ENCODE data around the gene DBP.
A peak's percentile ranks its signal among the peaks of the same experiment; 100 is the strongest.
"Not testable (repeated sequence)": the region's sequence is repeated elsewhere in the genome, so short reads cannot be mapped to it uniquely, and the experiment has no call there.

DBP gene

DNA sequence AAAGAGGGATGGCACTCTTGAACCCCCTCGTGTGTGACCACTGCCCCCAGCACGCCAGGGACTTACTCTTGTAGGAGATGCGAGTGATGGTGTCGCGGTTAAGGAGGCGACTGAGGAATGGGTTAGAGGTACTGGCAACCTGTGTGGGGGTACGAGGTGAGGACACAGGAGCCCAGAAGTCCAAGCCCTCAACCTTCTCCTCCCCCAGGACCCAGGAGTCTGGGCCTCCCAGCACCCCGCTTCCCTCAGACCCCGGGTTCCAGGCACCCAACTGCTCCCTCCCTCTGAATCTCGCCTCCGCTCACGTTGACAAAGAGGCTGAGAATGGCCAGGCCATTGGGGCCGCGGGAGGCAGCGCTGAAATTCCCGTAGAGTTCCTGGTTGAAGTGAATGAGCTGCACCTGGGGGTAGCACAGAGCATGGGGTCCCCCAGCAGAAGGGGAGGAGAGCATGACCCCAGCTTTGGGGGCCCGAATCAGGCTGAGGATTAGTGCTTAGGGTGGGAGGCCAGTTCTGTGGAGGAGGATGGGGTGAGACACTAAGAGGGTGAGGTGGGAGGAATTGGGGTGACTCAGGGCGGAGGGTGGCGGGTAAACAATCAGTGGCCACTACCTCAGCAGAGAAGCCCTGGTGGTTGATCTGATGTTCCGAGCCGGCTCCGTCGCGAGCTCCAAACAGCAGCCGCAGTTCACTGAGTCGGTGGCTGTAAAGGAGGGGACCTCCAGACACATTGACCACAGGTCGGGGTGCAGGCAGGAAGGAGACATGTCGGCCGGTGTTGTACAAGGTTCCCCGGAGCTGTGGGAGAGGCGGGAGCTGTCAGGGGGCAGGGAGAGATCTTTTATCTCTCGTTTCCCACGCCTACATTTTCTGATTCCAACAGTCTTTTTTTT, 2.5 kb upstream of the DBP start:
- DNase-seq = no peak

- no peak for DNase-seq
These were observed 1.7 kb upstream of the DBP start for GRCh38 chr19:48638831-48639381.

DNA sequence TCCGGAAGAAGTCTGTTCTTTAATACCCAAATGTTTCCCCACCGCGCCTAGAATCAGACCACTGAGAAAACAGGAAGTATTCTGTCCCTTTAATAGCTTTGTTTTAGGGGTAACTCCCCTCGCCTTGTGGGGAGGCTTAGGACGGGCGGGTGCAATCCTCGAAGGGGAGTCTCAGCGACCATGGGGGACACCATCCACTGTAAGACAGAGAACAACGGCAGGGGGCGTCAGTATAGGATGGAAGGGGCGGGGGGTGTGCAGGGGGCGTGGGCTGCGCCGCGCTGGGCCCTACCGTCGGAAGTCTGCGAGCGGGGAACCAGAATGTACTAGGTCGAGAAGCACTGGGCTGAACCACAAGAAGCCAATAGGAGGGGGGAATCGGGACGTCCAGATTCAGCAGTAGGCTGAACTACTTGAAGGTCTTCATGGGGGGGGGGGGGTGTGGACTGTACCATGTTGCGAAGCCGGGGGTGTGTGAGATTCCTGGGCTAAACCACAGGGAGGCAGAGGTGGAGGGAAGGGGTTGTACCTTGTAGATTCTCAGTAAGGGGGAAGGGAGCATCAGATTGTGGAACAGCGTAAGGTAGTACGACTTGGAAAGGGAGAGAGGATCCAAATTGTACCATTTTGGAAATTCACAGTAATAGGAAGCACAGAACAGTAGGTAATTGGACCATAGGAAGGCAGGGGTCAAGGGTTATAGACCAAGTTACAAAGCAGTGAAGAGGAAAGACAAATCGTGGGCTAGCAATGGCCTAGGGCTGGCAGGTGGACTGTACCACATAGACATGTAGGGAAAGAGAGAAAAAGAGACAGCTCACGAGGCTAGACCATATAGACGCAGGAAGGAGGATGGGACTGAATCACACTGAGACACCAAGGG, 1.0 kb upstream of the DBP start:
- DNase-seq = peak; percentile 87

- DNase-seq = peak; percentile 98
These were observed 319 bp upstream of the DBP start for GRCh38 chr19:48637449-48637947.

DNA sequence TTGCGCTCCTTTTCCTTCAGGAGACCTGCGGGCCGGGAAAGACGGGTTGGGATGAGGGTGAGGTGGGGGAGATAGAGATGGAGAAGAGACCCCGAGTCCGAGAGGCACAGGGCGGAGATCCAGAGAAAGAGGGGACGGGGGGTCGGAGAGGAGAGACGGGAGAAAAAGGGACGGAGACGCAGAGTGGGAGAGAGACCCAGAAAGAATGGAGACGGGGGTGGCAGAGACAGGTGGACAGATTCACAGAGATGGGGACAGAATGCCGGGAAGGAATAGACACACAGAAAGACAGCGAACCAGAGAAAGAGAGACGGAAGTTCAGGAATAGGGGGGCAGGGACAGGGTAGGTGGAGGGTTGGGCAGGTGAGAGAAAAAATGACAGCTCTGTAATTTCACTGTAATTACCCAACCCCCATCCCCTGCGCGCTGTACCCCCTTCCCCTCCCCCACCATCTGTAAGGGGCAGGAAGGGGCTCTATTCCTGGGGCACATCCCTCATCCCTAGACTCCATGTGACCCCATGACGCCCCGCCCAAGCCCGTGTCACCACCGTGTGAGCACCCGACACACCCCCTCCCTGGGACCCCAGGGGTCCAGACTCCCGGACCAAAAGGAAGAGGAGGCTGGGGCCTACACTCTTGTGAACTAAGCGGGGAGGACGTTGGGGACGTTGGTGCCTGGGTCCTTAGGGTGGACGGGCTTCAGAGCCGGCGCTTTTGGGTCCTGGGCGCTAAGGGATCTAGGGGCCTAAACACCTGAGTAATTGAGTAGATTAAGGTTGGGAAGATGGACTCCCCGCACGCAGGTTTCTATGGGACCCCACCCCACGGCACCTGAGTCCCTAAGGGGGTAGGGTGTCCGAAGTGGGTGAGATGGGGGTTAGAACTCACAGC, 967 bp downstream of the DBP start:
- DNase-seq = no peak

DNA sequence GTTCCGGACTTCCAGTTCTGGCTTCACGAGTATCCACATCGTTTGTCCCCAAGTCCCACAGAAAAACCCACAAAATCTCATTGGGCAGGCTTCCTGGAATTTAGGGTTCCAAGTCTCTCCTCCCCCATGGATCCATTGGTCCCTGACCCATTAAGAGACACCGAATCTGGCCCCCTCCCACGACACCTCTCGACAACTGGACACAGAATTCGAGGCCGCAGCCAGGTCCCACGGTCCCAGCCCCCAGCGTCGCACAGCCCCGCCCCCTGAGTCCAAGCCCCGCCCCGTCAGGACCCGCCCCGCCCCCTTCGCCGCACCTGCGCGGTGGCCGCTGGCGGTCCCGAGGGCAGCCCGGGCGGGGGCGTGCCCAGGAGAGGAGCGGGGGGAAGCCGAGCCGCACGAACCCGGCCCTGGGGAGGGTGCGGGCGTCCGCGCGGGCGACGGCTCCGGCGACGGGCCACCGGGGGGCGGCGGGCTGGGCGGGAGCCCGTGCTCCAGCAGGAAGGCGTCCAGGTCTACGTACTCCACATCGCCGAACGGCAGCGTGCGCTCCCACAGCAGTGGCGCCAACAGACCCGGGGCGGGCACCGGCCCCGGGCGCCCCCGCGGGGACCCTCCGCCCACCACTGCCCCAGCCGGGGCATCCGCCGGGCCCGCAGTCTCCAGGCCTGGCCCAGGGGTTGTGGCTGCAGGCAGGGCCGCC, 1.8 kb downstream of the DBP start:
- peak; percentile 71 for DNase-seq

DNA sequence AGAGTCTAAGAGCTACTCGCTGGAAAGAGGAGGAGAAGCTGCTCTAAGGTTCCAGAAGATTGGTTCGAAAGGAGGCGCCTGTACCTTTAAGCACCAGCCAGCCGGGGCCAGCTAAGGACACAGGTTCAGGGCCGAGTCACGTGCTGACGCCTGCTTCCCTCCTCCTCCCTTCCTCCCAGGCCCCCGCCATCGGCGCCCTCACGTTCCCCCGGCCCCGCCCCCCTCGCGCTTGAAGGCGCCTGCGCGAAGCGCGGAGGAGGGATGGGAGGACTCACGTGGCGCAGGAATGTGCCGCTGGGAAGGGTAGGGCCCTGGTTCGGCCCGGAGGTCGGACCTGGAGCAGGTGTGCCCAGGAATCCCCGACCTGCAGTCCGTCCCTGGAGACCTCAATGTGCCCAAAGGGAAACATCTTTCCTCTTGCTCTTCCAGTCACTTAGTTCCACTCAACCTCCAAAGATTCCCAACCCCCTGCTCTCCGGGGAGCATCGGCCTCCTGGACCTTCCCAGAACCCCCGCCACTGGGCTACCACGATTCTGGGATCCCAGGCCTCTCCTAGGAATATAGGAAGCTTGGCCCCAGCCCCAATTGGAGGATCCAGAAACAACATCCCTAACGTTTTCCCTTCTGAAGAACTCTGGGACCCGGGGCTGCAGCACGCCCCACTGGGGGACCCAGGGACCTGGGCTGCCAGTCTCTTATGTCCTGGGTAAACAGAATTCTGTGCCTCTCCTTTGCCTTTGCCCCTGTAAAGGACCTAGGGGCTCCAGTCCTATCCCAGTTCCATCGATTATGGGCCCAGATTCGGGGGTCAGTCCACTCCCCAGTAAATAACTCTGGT, 2.5 kb downstream of the DBP start:
- peak; percentile 94 for DNase-seq

DNA sequence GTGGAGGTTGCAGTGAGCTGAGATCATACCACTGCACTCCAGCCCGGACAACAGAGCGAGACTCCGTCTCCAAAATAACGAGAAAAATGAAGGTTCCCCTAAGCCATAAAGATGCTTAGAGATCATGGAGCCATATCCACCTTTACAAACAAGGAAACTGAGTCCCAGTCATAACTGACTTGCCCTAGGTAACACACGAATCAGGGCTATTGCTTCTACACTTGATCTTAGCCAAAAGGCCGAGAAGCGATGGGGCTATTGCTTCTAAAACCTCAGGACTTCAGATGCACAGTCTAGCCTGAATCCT, 3.2 kb downstream of the DBP start:
- no peak for DNase-seq

DNA sequence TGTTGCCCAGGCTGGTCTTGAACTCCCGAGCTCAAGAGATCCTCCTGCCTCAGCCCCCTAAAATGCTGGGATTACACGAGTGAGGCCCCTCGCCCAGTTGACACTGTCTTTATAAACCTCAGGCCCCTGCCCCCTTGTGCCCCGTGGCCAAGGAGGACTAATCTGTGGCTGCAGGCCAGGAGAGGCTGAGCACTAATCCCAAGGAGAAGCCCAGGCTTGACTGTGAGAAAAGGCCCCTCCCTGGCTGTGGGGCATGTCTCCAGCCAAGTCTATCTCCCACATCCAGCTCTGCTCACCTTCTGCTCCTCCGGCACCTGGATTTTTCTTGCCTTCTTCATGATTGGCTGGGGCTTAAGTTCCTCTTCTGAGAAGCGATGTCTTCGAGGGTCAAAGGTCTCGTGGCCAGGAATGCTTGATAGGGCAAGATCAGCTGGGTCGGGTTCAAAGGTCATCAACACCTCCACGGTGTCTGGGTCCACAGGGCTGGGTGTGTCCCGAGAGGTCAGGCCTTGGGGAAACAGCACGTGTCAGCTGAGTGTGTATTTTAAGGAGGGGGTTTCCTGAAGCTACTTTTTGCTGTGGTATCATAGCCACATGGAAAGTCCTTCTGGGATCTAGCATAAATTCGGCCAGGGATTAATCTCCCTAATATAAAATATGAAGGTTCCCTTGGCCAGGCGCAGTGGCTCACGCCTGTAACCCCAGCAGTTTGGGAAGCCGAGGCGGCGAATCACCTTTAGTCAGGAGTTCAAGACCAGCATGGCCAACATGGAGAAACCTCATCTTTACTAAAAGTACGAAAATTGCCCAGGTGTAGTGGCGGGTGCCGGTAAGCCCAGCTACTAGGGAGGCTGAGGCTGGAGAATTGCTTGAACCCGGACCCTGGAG, 3.8 kb downstream of the DBP start:
- DNase-seq = no peak

- DNase-seq = no peak
These were observed 4.5 kb downstream of the DBP start for GRCh38 chr19:48632692-48633147.

DNA sequence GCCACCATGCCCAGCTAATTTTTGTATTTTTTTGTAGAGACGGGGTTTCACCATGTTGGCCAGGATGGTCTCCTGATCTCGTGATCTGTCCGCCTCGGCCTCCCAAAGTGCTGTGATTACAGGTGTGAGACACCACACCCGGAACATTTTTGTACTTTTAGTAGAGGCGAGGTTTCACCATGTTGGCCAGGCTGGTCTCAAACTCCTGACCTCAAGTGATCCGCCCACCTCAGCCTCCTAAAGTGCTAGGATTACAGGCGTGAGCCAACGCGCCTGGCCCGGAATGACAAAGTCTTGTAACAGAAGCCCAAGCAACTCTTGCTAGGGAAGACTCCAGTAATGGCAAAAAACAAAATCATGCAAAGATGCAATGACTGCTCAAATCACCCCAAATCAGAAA, 4.9 kb downstream of the DBP start:
- not testable (repeated sequence) for DNase-seq

- no peak for DNase-seq
These were observed 6.0 kb downstream of the DBP start for GRCh38 chr19:48631225-48631624.

- DNase-seq = no peak
These were observed 6.7 kb downstream of the DBP start for GRCh38 chr19:48630296-48631063.

- no peak for DNase-seq
These were observed 7.4 kb downstream of the DBP start for GRCh38 chr19:48629599-48630295.

GRCh38 chr19:48629297-48629598, 7.9 kb downstream of the DBP start:
- no peak for DNase-seq

DNA sequence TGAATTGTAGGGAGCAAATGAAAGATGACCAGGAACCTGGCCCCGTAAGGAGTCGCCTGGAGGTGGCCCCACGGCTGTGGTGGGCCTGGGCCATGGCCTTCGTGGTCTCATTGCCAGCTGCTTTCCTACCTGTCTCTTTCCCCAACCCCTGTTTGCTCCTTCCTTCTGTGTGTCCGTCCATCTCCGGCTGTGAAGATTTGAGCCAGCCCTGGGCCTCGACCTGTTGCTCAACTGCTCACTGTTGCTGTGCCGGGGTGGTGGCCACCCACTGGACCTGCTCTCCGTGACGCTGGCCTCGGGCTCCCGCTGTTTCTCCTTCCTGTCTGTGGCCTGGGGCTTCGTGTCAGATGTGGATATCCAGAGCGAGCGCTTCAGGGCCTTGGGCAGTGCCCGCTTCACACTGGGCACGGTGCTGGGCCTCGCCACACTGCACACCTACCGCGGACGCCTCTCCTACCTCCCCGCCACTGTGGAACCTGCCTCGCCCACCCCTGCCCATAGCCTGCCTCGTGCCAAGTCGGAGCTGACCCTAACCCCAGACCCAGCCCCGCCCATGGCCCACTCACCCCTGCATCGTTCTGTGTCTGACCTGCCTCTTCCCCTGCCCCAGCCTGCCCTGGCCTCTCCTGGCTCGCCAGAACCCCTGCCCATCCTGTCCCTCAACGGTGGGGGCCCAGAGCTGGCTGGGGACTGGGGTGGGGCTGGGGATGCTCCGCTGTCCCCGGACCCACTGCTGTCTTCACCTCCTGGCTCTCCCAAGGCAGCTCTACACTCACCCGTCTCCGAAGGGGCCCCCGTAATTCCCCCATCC, 8.5 kb downstream of the DBP start:
- no peak for DNase-seq

DNA sequence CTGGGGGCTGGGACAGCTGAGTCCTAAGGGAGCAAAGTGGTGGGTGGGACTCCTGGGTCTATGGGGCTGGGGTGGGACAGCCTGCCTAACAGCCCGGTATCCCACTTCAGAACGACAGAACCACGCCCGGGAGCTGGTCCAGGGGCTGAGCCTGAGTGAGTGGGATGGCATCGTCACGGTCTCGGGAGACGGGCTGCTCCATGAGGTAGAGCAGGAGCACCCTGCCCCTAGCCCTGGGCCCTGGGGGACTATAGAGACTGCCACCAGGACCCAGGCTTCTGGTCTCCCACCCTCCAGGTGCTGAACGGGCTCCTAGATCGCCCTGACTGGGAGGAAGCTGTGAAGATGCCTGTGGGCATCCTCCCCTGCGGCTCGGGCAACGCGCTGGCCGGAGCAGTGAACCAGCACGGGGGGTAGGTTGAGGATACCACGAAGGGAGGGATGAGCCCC, 9.3 kb downstream of the DBP start:
- DNase-seq = no peak

Data from activated CD4-positive, alpha-beta T cell treated with anti-CD3 and anti-CD28 coated beads, Interleukin-2, amount 50 U/mL, for 16 hours (primary cell).